GM12878 (cell line): ENCODE measurements around the gene CROCC. TPM values are rescaled to one million over a fixed set of nuclear protein-coding genes. Genes with fewer than 3 reads are reported as not detected.

Experiments
- BHLHE40 ChIP-seq, 2 experiments: fragments of 450-650 bp in 1 of 2; IDR thresholded peaks; 2 replicates each; pipeline ENCODE4 v1.6.1; 2011 to 2017; ENCODE audit warnings: low read depth in 2 of 2, borderline replicate concordance in 1 of 2, improper control_type of control experiment in 1 of 2, low read length in 1 of 2, mild to moderate bottlenecking in 1 of 2
- EP300 ChIP-seq, 2 experiments: fragments of 150-350 bp in 1 of 2; IDR thresholded peaks; 2 replicates each; pipeline ENCODE4 v1.6.1; 2011 to 2012; ENCODE audit warnings: low read depth in 2 of 2, low read length in 2 of 2, borderline replicate concordance in 1 of 2, improper control_type of control experiment in 1 of 2, inconsistent platforms in 1 of 2; ENCODE audit not compliant: control insufficient read depth in 1 of 2
- NR2F1 ChIP-seq: fragments of 450-650 bp; conservative IDR thresholded peaks from 2 replicates; pipeline ENCODE4 v1.6.1; 2017; ENCODE audit warnings: mild to moderate bottlenecking
- RELA ChIP-seq: fragments of 450-650 bp; IDR thresholded peaks from 2 replicates; pipeline ENCODE4 v1.8.0; 2014; ENCODE audit warnings: borderline replicate concordance; ENCODE audit not compliant: partially characterized antibody
- SMAD1 ChIP-seq: fragments of 450-650 bp; IDR thresholded peaks from 2 replicates; pipeline ENCODE4 v1.6.1; 2018; ENCODE audit warnings: mild to moderate bottlenecking, low read depth; ENCODE audit not compliant: partially characterized antibody
- ZBED1 ChIP-seq: IDR thresholded peaks from 2 replicates; pipeline ENCODE4 v1.6.1; 2016; ENCODE audit warnings: borderline replicate concordance
- ZNF384 ChIP-seq: IDR thresholded peaks from 2 replicates; pipeline ENCODE4 v1.6.1; 2012; ENCODE audit warnings: low read depth, mild to moderate bottlenecking, low read length, improper control_type of control experiment, borderline replicate concordance
- ZNF687 ChIP-seq: fragments of 450-650 bp; IDR thresholded peaks from 2 replicates; pipeline ENCODE4 v1.6.1; 2017; ENCODE audit warnings: mild to moderate bottlenecking, moderate library complexity
- polyA plus RNA-seq, 11 experiments: library from polyadenylated mRNA; depleted of rRNA in 4 of 11; unstranded in 6 of 11; stranded (reverse) in 5 of 11; fragments of >200 nt; fragmentation: Nextera tagmentation in 4 of 11; fragmentation: Illumina TruSeq in 1 of 11; extraction: Ambion mirVana in 4 of 11; extraction: Trizol in 1 of 11; gene quantifications; 1 replicate in 1 of 11; 2 replicates in 10 of 11; pipeline versions ENCODE4 v1.2.1 to v1.2.3, GENCODE V29; 2011 to 2016; ENCODE audit warnings: inconsistent platforms in 2 of 11, missing spikeins in 2 of 11, low read depth in 1 of 11
- total RNA-seq, 4 experiments: library from RNA; depleted of rRNA in 3 of 4; stranded (reverse); fragments of >200 nt in 3 of 4; fragmentation: Illumina TruSeq in 1 of 4; extraction: Trizol in 1 of 4; gene quantifications; 2 replicates each; pipeline versions ENCODE4 v1.2.1 to v1.2.3, GENCODE V29; 2013 to 2021

The CROCC gene
- total and polyA plus RNA-seq, 10 of the 15 experiments (the other 5 are each of a cell fraction or from before 2014, with no cell fraction given), result 0.04 to 5.5 (median 2.3) TPM

- TF ChIP-seq NR2F1, result no peak
- TF ChIP-seq RELA, result no peak
- TF ChIP-seq SMAD1, result no peak
- no peak for TF ChIP-seq ZBED1
- TF ChIP-seq EP300 (IDR thresholded peaks at IDR 0.05; ENCODE audit: borderline replicate concordance in 1 of 2, control insufficient read depth in 1 of 2, low read depth in 2 of 2, low read length in 2 of 2), result no peak
- TF ChIP-seq ZNF384, result no peak
- no peak; the same call in 1 of the 2 replicates for TF ChIP-seq ZNF687
- peak in 1 of 2 experiments; percentile 8; a peak in 1 of 4 replicates for TF ChIP-seq BHLHE40 (IDR thresholded peaks at IDR 0.05; ENCODE audit: borderline replicate concordance in 1 of 2, low read depth in 2 of 2, low read length in 1 of 2)
These were observed 92.0 kb downstream of the CROCC start (continued) for GRCh38 chr1:17013491-17014320.
